Ovary (tissue), 3 donors: ENCODE measurements around the gene DRC1.

Experiments used
- EP300 ChIP-seq: sonication (generic); formaldehyde crosslinking; IDR thresholded peaks from one replicate; pipeline ENCODE4 v1.6.1; 2017; ENCODE audit warnings: antibody characterized with exemption
- TF ChIP-seq, protein P1 (sequence below), 3 donors: fragments of 450-650 bp in 2 of 3; fragments of 200-600 bp in 1 of 3; IDR thresholded peaks; one replicate each; pipeline versions ENCODE4 v1.5.1 to v1.8.0; 2016 to 2022; ENCODE audit warnings: antibody characterized with exemption in 3 of 3, mild to moderate bottlenecking in 1 of 3
- donor health status: DM: no; HTN: no; CAD: no.

DNA sequence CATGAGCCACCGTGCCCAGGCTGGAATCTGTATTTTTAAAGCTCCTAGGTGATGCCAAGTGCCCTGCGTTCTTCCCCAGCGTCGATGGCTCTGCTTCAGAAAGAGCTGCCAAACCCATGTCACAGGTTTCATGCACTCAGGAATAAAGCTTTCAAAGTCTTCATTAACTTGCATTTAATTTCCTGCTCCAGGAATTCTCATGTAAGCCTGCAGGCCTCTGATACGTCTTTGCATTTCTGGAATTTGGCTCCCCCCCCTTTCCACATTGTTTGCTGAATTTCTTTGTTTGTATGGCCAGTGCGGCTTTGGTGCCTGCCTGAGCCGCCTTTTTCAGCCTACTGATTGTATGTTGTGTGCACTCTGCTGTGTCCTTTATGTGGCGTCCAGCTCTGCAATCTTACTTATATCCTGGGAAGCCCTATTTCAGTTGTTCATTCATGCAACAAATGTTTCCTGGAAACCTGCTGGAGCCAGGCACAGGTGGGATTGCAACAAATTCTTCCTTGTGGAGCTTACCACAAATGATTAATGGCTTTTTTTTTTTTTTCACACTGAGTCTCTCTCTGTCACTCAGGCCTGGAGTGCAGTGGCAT is 94.1 kb downstream of the DRC1 start:
- TF ChIP-seq, protein P1, sequence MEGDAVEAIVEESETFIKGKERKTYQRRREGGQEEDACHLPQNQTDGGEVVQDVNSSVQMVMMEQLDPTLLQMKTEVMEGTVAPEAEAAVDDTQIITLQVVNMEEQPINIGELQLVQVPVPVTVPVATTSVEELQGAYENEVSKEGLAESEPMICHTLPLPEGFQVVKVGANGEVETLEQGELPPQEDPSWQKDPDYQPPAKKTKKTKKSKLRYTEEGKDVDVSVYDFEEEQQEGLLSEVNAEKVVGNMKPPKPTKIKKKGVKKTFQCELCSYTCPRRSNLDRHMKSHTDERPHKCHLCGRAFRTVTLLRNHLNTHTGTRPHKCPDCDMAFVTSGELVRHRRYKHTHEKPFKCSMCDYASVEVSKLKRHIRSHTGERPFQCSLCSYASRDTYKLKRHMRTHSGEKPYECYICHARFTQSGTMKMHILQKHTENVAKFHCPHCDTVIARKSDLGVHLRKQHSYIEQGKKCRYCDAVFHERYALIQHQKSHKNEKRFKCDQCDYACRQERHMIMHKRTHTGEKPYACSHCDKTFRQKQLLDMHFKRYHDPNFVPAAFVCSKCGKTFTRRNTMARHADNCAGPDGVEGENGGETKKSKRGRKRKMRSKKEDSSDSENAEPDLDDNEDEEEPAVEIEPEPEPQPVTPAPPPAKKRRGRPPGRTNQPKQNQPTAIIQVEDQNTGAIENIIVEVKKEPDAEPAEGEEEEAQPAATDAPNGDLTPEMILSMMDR (IDR thresholded peaks at IDR 0.05): no peak
- TF ChIP-seq EP300: no peak
